GM21526 (cell line): ENCODE data around the gene PBX1.
"Not testable (repeated sequence)": the region's sequence is repeated elsewhere in the genome, so short reads cannot be mapped to it uniquely, and the experiment has no call there.

ENCODE experiments used
- ATAC-seq: cut with Tn5 transposase; IDR thresholded peaks from one replicate; pipeline ENCODE4 v1.9.1; 2021; ENCODE audit warnings: moderate library complexity; ENCODE audit not compliant: unreplicated experiment, low FRiP score

Gene PBX1

DNA sequence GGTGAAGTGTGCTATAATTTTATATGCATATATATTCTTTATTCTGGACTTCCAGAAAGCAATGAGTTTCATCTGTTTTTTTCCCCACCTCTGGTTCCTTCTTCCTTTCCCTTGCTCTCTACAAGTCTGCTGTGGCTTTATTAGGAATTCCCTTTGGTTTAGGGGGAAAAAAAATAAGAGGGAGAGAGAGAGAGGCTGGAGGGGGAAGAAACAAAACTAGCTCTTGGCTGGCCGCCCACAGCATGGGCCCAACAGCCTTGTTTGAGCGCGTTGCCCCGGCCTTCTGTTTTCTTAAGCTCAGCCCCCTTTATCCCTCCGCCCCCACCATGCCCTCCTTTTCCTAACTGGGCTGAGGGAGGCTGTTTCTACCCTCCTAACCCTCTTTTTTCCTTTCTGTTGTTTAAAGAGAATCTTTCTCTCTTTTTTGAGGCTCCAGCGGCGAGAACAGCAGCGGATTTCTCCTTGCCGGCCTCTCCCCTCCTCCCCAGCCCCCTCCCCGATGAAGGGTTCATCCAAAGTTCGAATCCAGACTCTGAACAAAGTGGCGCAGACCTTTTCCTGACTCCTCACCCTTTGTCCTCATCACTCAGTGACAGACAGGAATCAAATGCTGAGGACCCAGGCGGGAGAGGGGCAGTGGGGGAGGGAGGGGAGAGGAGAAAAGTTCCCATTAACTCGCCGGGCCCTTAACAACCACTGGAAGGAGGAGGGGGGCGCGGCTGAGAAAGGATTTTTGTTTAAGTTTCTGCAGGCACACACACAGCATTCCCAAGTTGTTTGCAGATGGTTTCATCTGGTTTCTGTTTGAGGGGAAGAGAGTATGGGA, 29.7 kb downstream of the PBX1 start:
- no peak for ATAC-seq

DNA sequence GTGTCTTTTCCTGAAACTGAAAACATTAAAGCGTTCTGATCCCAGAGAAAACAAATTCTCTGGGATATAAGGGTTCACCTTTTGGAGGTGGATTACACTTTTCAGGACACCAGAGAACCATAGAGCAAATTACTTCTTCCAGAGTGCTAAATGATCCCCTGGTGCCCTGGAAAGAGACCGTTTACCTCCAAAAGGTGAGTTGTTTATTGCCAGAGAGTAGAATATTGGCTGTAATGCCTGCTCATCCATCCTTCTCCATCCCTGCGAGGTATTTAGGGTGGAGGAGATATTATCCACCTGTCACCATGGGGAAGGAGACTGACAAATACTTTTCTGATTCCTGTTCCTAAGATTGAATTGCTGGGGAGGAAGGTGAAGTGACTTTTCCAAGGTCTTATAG, 30.4 kb downstream of the PBX1 start:
- ATAC-seq = no peak

DNA sequence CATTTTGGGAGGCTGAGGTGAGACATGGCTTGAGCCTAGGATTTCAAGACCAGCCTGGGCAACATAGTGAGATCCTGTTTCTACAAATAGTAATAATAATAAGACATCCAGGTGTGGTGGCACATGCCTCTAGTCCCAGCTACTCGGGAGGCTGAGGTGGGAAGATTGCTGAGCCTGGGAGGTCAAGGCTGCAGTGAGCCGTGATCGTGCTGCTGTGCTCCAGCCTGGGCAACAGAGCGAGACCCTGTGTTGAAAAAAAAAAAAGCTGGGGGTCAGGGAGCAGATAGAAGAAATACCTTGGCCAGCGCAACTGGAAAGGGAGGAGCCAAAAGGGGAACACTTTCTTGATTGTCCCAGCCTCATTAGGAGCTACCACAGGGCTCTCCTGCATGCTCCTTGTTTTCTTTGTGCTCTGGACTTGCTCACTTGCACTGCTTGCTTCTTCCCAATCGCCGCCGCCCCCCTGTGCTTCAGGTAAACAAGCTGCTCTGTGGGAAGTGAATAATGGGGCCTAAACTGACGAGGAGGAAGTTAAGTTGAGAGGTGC, 31.1 kb downstream of the PBX1 start:
- no peak for ATAC-seq

DNA sequence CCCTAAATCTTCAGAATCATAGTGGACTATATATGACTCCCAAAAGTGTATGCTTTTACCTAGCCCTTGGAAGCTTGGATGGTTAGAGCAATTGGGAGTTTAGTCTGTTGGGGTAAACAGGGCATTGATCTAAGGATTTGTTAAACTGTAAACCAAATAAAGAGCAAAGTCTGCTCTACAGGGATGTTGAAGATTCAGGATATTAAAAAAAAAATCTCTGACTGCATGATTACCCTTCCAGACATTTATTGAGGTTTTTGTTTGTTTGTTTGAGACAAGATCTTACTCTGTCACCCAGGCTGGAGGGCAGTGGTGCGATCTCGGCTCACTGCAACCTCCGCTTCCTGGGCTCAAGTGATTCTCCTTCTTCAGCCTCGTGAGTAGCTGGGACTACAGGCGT, 31.6 kb downstream of the PBX1 start:
- ATAC-seq = no peak

DNA sequence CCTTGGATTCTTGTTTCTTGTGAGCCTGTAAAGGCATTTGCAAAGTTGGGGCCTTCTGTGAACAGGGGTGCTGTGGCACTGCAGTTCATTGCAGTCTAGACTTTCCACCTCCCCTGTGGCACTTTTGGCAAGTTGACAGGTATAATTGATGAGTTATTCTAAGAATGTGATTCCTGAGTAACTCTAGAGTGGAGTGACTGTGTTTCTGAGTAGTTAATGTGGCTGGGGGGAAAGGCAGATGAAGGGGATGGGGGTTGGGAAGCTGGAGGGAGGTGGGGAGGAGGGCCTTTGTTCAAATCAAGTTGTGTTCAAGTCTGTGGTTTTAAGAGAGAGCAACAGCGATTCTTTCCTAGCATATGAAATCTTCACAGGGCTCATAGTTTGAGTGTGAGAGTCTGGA, 32.9 kb downstream of the PBX1 start:
- ATAC-seq = no peak

DNA sequence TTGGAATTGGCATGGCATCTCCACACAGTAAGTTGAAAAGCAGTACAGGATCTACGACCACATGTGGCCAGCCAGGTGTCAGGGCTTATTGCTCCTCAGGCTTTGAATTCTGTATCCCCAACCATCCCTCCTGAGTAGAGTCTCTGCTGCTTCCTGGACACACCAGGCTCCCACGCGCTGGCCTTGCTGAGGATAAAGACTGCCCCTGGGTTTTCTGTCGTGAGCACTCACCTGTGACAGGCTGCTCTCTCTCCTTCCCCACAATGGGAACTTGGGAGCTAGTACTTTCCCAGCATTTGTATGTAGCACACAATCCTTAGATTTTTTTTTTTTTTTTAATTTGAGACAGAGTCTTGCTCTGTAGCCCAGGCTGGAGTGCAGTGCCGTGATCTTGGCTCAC, 33.6 kb downstream of the PBX1 start:
- ATAC-seq = no peak

DNA sequence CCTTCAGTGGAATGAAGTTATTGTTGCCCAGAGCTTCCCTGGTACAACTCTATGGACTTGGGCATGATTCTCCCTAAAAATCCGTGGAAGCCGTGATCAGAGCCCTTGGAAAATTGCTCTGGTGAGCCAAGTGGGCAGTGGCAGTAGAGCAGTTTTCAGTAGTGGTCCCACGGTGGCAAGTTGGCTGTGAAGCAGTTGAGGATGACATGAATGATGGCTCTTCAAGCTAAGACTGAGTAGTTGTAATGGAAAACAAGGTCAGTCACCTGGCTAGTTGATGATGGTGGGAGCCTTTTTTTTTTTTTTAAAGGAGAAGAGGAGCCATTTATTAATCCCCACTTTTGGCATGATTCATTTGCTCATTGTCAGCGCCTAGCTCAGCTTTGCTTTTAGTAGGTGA, 36.2 kb downstream of the PBX1 start:
- no peak for ATAC-seq

DNA sequence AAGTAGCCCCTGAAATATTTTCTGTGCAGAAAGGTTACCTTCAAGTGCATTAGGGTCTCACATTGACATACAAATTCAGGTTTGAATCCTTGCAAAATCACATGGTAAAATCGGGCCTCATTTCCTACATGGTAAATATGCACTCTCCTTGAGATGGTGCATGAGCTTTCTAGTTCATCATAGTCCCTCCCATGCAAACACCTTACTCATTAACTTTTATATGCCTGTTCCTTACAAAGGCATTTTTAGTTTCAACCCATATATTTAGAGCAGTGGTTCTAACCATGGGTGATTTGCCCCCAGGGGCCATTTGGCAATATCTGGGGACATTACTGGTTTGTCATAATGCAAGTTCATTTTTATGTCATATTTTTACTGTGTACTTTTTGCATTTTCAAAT, 37.2 kb downstream of the PBX1 start:
- ATAC-seq = no peak

DNA sequence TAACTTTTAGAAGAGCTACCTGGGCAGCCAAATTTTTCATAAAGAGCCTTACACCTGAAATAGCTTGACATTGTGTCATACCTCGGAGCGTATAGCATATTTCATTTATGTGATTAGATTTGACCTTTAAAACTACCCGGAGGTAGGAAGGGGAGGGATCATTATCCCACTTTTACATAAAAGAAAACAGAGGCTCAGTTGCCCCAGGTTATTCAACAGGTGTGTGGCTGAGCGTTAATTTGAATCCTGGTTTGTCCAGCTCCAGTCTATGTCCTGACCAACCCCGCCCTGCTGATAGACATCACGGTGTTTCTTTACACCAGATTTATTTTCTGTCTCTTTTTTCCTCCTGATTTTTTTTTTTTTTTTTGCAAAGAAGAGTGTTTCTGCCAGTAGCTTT, 39.7 kb downstream of the PBX1 start:
- no peak for ATAC-seq

DNA sequence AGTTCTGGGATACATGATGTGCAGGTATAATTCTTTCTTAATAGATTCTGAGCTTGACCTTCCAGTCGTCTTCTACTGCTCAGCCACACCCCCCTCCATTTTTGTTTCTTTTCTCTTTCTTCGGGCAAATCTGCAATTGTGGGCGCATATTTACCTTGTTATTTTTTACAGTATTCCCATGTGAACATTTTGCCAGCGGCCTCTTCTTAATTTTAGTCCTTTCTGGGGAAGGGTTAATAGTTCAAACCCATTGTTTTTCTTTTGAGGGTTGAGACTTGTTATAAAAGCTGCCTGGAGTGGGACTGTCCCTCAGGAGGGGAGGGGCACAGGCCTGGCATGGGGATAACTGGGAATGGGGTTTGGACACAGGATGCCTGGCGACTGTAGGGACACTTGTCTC, 40.3 kb downstream of the PBX1 start:
- no peak for ATAC-seq

DNA sequence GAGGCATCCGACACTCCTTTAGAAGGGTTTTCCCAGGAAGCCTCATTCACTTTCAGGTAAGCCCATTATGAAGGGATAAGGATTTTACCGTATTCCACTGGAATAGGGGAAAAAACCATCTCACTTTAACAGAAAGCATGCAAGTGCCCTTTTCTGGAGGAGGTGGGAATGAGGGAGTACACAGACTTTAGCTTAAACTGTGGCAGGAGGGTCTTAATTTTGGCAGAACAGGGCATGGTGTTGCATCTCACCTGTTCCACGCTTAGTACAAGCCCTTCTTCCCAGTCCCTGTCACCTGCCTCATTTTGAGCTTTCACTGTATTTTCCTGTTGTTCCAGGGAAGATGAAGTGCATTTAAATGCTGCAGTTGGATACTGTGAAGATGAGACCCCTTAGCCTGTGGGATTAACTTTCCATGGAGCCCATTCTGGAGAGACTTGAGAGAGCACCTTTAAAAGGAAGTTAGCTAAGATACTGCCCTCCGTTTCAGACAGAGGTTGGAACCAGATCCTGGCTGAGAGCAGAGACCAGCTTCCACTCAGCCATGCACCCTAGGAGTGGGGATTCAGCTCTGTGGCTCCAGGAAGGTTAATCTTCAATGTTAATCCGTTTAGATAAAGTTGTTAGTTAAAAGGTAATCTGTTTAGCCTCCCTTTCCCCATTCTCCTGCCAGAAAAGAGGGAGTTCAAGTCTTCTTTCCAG, 42.6 kb downstream of the PBX1 start:
- no peak for ATAC-seq

DNA sequence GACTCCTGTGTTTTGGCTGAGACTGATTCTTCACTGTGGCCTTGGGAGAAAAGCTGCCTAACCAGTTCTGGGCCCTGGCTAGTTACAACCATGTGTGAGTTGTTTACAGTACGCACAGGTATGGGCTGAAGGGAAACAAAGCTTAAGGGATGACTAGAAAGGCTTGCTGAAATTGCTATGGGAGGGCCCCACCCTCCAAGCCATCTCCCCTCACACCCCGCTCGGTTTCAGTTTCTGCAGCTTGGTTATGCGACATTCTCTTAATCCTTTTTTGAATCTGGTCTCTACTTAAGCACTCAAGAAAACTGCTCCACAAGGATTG, 43.1 kb downstream of the PBX1 start:
- no peak for ATAC-seq

DNA sequence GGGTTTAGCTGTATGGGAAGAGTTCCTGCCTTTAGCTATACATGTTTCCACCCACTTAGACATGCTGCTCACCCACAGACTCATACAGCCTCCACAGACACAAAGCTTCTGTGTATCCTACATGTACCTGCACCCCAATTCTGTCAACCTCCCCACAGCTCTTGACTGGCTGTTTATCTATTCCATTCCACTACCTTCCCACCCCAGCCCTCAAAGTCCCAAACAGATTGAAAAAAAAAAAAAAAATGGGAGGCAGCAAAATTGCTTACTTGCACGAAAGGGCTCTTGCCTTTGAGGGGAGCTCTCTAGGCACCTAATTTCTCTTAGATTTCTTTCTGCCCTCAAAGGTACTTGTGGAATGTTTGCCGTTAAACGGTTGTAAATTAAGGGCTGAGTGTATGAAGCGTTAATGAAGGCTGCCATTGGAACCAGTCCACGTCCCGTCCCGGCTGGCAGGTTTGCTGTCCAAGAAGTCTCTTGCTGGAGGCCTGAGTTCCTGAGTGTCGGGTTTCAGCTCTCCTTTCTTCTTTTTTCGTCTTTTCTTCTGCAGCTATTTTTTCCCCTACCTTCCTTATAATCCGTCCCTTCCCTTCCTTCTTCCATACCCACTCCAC, 43.6 kb downstream of the PBX1 start:
- no peak for ATAC-seq

DNA sequence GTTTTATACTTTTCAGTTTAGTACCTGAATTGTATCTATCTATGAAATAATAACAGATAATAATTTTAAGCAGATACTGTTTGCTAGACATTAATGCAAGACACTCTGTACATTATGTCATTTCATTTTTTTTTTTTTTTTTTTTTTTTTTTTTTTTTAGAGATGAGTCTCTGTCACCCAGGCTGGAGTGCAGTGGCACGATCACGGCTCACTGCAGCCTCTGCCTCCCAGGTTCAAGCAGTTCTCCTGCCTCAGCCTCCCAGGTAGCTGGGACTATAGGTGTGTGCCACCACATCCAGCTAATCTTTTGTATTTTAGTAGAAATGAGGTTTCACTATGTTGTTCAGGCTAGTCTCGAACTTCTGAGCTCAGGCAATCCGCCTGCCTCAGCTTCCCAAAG, 44.8 kb downstream of the PBX1 start:
- not testable (repeated sequence) for ATAC-seq

DNA sequence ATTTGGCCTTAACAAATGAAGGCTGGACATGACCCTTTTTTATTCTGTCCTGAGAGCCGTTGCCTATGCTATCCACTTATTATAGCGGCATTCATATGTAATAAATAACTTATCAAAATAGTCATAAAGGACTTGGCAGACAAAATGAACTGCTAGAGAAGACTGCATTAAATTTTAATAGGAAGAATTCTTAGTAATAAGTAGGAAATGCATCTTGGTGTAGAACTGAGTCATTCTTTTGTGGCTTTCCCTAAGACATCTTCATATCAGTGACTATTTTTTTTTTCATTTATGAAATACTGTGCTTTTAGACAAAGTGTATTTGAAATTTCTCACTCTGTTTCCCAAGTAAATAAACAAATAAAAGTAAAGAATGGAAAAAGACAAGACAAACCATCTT, 45.6 kb downstream of the PBX1 start:
- no peak for ATAC-seq

DNA sequence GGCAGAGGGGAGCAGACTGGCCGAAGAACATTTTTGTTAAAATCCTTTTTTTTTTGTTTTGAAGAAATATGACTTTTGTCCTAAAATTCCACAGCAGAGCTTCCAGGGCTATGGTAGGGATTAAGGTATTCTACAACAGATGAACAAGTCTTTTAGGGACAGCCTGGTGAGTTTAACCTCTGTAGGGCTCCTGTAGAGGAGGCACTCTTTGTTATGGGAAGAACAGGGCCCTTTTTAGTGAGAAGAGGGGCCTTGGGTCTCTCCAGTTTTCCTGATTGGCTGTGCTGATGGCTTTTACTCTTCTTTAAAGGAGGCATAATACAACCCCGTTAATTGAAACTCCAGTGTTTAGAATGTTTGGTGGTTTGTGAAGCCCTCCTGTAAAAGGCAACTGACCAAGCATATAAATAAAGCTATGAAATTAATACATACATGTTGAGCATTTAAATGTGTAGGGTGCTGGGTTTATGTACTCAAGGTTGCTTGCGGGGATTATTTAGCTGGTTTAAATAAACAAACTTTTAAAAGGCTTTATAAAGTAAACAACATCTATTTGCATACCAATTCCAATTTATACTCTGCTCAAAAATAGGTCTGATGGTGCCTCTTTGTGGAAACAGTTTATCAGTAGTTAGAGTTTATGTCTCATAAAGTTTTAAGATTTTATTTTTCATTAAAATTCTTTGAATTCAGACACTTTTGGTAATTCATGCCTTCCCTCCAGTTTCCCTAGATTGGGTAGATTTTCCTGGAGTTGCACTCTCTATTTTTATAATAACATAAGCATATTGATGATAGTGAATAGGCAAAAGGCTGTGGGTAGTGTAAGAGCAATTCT, 46.5 kb downstream of the PBX1 start:
- no peak for ATAC-seq

DNA sequence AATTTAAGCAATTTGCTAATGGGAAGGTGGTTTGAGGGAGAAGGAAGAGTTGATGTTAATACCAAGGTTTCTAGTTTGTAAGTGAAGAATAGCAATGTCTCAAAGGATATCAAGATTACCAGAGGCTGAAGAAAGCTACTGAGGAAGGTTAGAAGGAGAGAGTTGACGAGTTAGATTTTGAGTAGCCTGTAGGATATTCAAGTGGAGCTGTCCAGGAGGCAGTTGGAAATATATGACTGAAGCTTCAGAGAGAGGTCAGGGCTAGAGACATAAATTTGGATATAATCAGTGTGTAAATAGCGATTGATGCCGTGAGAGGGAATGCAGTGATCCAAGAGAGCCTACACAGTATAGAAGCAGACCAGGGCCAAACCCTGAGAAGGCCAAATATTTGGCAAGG, 48.4 kb downstream of the PBX1 start:
- ATAC-seq = no peak

DNA sequence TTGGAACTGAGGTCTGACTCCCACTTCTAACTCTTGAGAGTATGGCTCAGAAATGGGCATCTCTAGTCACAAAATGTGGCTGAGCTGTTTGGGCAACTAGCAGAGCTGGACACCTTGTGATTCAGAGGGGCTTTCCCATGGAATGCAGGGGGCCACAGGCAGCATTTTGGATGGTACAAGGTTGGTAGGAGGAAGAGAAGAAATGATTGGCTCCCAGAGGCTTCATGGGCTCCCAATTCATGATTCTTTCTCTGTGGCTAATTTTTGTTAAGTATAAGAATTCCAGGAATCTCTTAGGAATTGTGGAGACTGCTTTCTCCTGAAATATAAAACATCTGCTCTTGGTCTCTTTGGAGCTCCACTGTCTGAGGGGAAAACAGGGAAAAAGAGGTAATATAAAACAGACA, 49.7 kb downstream of the PBX1 start:
- no peak for ATAC-seq

DNA sequence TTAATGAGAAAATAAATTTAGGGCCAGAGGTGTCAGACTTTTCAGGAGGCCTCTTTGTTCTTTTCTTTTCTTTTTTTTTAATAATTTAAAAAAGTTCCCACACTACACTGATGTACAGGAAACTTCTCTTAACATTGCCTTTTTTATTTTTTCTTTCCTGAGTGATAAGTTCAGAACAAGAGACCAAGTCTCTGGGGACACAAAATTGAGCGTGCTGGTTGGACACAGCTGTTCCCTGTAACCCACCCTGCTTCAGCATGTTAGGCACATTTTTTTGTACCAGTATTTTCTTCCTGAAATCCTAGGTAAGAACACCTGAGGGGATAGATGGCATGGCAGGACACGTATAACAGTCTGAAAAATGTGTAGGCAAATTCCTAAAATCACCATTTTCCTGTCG, 50.1 kb downstream of the PBX1 start:
- ATAC-seq = no peak

DNA sequence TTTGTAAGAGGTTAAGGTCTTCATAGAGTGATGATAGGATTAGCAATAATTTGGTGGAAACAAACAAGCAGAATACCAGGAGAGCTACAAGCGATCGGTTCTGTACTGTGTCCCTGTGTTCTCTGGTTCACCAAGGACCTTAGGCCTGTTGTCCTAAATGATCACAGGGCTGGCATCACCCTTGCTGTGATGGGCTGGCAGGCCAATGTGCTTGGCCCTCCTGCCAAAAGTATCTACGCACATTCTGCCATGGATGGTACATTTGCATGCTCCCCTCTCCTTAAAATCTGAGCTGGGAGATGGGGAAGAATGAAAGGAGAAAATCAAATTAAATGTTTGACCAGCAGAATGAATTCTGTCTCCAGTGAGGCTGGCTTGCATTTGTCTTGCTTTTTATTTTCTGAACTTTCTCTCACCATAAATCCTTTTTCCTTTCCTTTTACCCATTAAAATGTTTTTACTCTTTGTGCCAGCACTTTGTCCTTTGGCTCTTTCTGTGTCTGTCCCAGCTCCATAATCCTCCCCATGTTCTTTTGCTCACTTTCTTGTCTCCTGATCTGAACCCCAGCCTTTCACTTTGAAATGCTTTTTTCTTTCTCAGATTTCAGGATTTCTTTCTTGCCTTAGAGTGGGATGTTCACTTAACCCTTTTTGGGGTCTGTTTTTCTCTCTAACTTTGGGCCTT, 51.7 kb downstream of the PBX1 start:
- ATAC-seq = no peak
